Astrocyte (in vitro differentiated cells and primary cell): ENCODE results near the gene IFT43. TPM values are rescaled to one million over a fixed set of nuclear protein-coding genes. Genes with fewer than 3 reads are reported as not detected.

Experiments used
- DNase-seq: peaks from one replicate; pipeline ENCODE4 v3.0.0-alpha.2; 2010; ENCODE audit warnings: low read depth
- FAIRE-seq: peaks from 2 replicates; lab custom pipeline; 2011; peaks lifted over from hg19 to GRCh38; lab: Jason Lieb, UNC
- H2AFZ ChIP-seq: 2 replicates; pipeline ENCODE4 v1.6.0; 2012; ENCODE audit warnings: low read depth, low read length, inconsistent platforms
- H3K27ac ChIP-seq: 2 replicates; pipeline ENCODE4 v1.5.1; 2011; ENCODE audit warnings: low read depth, low read length, inconsistent platforms
- H3K27me3 ChIP-seq: 2 replicates; pipeline ENCODE4 v1.6.0; 2011; ENCODE audit warnings: low read length, inconsistent platforms; ENCODE audit not compliant: insufficient read depth
- H3K36me3 ChIP-seq: 2 replicates; pipeline ENCODE4 v1.5.1; 2011; ENCODE audit warnings: low read length, inconsistent platforms; ENCODE audit not compliant: insufficient read depth
- H3K4me1 ChIP-seq: 2 replicates; pipeline ENCODE4 v1.5.1; 2011; ENCODE audit warnings: low read length, inconsistent platforms; ENCODE audit not compliant: insufficient read depth
- H3K4me2 ChIP-seq: 2 replicates; pipeline ENCODE4 v1.6.0; 2012; ENCODE audit warnings: low read length, inconsistent platforms
- H3K4me3 ChIP-seq: 2 replicates; pipeline ENCODE4 v1.5.1; 2011; ENCODE audit warnings: low read depth, mild to moderate bottlenecking, low read length, inconsistent platforms; ENCODE audit not compliant: insufficient read depth
- H3K79me2 ChIP-seq: 2 replicates; pipeline ENCODE4 v1.6.0; 2012; ENCODE audit warnings: mild to moderate bottlenecking, low read length, inconsistent platforms; ENCODE audit not compliant: insufficient read depth
- H3K9ac ChIP-seq: 2 replicates; pipeline ENCODE4 v1.6.0; 2012; ENCODE audit warnings: mild to moderate bottlenecking, low read length, inconsistent platforms
- H3K9me3 ChIP-seq: 2 replicates; pipeline ENCODE4 v1.5.1; 2012; ENCODE audit warnings: low read depth, mild to moderate bottlenecking, low read length, inconsistent platforms; ENCODE audit not compliant: insufficient read depth
- H4K20me1 ChIP-seq: 2 replicates; pipeline ENCODE4 v1.6.0; 2012; ENCODE audit warnings: low read length, inconsistent platforms; ENCODE audit not compliant: insufficient read depth
- H3K27ac Mint-ChIP-seq: one replicate; pipeline ENCODE4 v1.8.0; 2021; ENCODE audit warnings: mild to moderate bottlenecking, mixed read lengths; ENCODE audit not compliant: unreplicated experiment
- H3K27me3 Mint-ChIP-seq: one replicate; pipeline ENCODE4 v1.8.0; 2021; ENCODE audit warnings: low read depth, mixed read lengths; ENCODE audit not compliant: unreplicated experiment
- H3K36me3 Mint-ChIP-seq: one replicate; pipeline ENCODE4 v1.8.0; 2021; ENCODE audit warnings: low read depth, mixed read lengths; ENCODE audit not compliant: unreplicated experiment
- H3K4me1 Mint-ChIP-seq: one replicate; pipeline ENCODE4 v1.8.0; 2021; ENCODE audit warnings: low read depth, mixed read lengths; ENCODE audit not compliant: unreplicated experiment
- H3K4me3 Mint-ChIP-seq: one replicate; pipeline ENCODE4 v1.8.0; 2021; ENCODE audit warnings: mild to moderate bottlenecking, moderate library complexity, mixed read lengths; ENCODE audit not compliant: unreplicated experiment
- H3K9me3 Mint-ChIP-seq: one replicate; pipeline ENCODE4 v1.8.0; 2021; ENCODE audit warnings: mild to moderate bottlenecking, mixed read lengths; ENCODE audit not compliant: unreplicated experiment
- EZH2 ChIP-seq: IDR thresholded peaks from 2 replicates; pipeline ENCODE4 v1.6.1; 2012; ENCODE audit warnings: mild to moderate bottlenecking, low read length, inconsistent platforms; ENCODE audit not compliant: insufficient read depth
- total RNA-seq: library from RNA; stranded (reverse); gene quantifications from 2 replicates; pipeline ENCODE4 v1.2.1, GENCODE V29; 2021
- TF ChIP-seq, protein P1 (sequence below): IDR thresholded peaks from 2 replicates; pipeline ENCODE4 v1.5.1; 2011; ENCODE audit warnings: low read depth, mild to moderate bottlenecking, inconsistent platforms, low read length, moderate library complexity; ENCODE audit not compliant: insufficient read depth

IFT43 gene
- total RNA-seq, 1 donor from 2014 or later, result 29.4 TPM

DNA sequence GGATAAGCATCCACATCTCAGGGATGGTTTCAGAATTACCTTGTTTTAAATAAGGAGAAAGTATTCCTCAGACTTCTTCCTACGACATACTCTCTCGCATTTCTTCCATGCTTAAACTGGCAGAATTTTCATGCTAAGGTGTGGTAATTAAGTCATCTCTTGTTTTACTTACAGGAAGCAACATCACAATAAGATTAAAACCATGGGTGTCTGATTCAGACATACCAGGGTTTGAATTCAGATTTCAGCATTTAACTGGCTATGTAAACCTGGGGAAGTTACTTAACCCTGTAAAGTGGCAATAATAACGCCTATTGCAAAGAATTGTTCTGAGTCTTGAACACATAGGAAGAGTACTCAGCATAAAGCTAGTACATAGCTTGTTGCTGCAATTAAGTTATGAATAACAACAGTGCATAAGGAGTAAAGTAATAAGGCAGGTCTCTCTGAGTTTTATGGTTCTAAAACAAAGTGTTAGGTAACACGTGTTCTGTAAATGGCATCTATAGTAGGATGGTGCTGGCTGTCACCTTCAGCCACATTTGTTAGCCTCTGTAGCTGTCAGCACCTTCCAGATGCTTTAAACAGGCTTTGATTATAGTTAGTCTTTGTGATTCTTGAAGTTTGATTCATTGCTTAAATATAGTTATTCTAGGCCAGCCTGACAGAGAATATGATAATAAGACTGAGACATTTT lies 38.8 kb downstream of the IFT43 start:
- no peak for TF ChIP-seq EZH2
- TF ChIP-seq, protein P1, sequence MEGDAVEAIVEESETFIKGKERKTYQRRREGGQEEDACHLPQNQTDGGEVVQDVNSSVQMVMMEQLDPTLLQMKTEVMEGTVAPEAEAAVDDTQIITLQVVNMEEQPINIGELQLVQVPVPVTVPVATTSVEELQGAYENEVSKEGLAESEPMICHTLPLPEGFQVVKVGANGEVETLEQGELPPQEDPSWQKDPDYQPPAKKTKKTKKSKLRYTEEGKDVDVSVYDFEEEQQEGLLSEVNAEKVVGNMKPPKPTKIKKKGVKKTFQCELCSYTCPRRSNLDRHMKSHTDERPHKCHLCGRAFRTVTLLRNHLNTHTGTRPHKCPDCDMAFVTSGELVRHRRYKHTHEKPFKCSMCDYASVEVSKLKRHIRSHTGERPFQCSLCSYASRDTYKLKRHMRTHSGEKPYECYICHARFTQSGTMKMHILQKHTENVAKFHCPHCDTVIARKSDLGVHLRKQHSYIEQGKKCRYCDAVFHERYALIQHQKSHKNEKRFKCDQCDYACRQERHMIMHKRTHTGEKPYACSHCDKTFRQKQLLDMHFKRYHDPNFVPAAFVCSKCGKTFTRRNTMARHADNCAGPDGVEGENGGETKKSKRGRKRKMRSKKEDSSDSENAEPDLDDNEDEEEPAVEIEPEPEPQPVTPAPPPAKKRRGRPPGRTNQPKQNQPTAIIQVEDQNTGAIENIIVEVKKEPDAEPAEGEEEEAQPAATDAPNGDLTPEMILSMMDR, result no peak
- Histone ChIP-seq H3K27me3 (no peaks in the 10 kb centered on the region), H3K4me2 (no peak overlapping the region), H3K36me3 (peaks cover 6% of the 10 kb centered on the region), H3K27ac (no peak overlapping the region), H3K4me3 (no peak overlapping the region), H2AFZ (no peak overlapping the region), H3K4me1 (no peaks in the 10 kb centered on the region), H3K9me3 (no peaks in the 10 kb centered on the region), H3K9ac (no peak overlapping the region), H4K20me1 (peaks cover 9% of the 10 kb centered on the region), H3K79me2 (peaks cover 8% of the 10 kb centered on the region)
- Mint-ChIP-seq H3K4me1 (no peaks in the 10 kb centered on the region), H3K4me3 (no peak overlapping the region), H3K36me3 (peaks cover 44% of the 10 kb centered on the region), H3K27me3 (no peaks in the 10 kb centered on the region), H3K9me3 (peaks cover 11% of the 10 kb centered on the region), H3K27ac (no peak overlapping the region)
- no peak for DNase-seq
- FAIRE-seq, result no peak

GRCh38 chr14:76034566-76034965 lies 49.0 kb downstream of the IFT43 start:
- H3K27me3 Mint-ChIP-seq, result no peaks in the 10 kb centered on the region
- H3K27me3 ChIP-seq, result no peaks in the 10 kb centered on the region
- no peak overlapping the region for H2AFZ ChIP-seq
- H3K4me3 Mint-ChIP-seq, result no peak overlapping the region
- H3K36me3 Mint-ChIP-seq, result peaks cover 8% of the 10 kb centered on the region
- DNase-seq (no peak), FAIRE-seq (no peak)
- H3K9me3 ChIP-seq, result no peaks in the 10 kb centered on the region
- H3K27ac Mint-ChIP-seq, result no peak overlapping the region
- no peaks in the 10 kb centered on the region for H3K36me3 ChIP-seq
- no peaks in the 10 kb centered on the region for H3K9me3 Mint-ChIP-seq
- TF ChIP-seq, protein P1, result no peak
- no peak for TF ChIP-seq EZH2
- H3K9ac ChIP-seq, result no peak overlapping the region
- no peak overlapping the region for H3K4me2 ChIP-seq
- no peak overlapping the region for H3K4me3 ChIP-seq
- peaks cover 5% of the 10 kb centered on the region for H4K20me1 ChIP-seq
- H3K79me2 ChIP-seq, result no peaks in the 10 kb centered on the region
- no peaks in the 10 kb centered on the region for H3K4me1 ChIP-seq
- no peak overlapping the region for H3K27ac ChIP-seq
- H3K4me1 Mint-ChIP-seq, result no peaks in the 10 kb centered on the region

DNA sequence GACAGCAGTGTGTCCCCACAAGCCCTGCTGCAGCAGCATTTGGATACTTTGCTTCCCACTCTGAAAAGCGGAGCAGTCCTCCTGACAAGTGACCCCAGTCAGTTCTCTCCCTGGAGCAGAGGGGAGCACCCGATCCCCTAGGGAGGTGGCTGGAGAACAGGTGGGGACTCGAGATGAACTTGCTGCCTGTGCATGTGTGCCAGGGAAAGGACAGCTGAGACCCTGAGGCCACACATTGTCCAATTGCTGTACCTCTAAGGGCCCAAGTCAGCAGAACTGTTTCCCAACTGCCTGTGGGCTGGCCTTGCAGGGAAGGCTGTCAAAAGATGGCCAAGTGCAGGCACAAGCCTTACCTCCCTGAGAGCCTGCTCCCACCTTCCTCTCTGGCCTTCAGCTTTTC lies 55.1 kb downstream of the IFT43 start:
- Histone ChIP-seq H3K79me2 (no peaks in the 10 kb centered on the region), H3K36me3 (no peaks in the 10 kb centered on the region), H2AFZ (no peak overlapping the region), H3K27ac (no peak overlapping the region), H3K9me3 (no peaks in the 10 kb centered on the region), H3K4me2 (no peak overlapping the region), H3K4me1 (no peaks in the 10 kb centered on the region), H4K20me1 (peaks cover 9% of the 10 kb centered on the region), H3K4me3 (no peak overlapping the region), H3K27me3 (no peaks in the 10 kb centered on the region), H3K9ac (no peak overlapping the region)
- Mint-ChIP-seq H3K4me3 (no peak overlapping the region), H3K36me3 (peaks cover 19% of the 10 kb centered on the region), H3K27me3 (no peaks in the 10 kb centered on the region), H3K9me3 (no peaks in the 10 kb centered on the region), H3K27ac (no peak overlapping the region), H3K4me1 (no peaks in the 10 kb centered on the region)
- no peak for FAIRE-seq
- no peak for DNase-seq
- TF ChIP-seq, protein P1, result no peak
- TF ChIP-seq EZH2, result no peak
